GM23338 (cell line): ENCODE measurements around the gene VEZT. TPM values are rescaled to one million over a fixed set of nuclear protein-coding genes. Genes with fewer than 3 reads are reported as not detected.

Experiments used
- ATAC-seq: fragments of 200-7000 bp; cut with Tn5 transposase; 3 replicates; pipeline ENCODE4 v1.9.1; 2020
- DNase-seq: peaks from one replicate; pipeline ENCODE4 v3.0.0-alpha.2; 2015; ENCODE audit warnings: low spot score
- H2AFZ ChIP-seq: fragments of 200-600 bp; sonication (generic); 2 replicates; pipeline ENCODE4 v1.8.0; 2016; ENCODE audit warnings: antibody characterized with exemption, mild to moderate bottlenecking, moderate library complexity
- H3F3A ChIP-seq: fragments of 200-600 bp; sonication (generic); replicated peaks from 2 replicates; pipeline ENCODE4 v1.8.0; 2017; ENCODE audit warnings: antibody characterized with exemption, mixed run types, low read depth
- H3K27ac ChIP-seq: fragments of 200-600 bp; sonication (generic); 2 replicates; pipeline ENCODE4 v1.6.1; 2016; ENCODE audit warnings: low read depth
- H3K27me3 ChIP-seq: fragments of 200-600 bp; sonication (generic); 2 replicates; pipeline ENCODE4 v1.8.0; 2016; ENCODE audit warnings: mild to moderate bottlenecking, mixed run types, moderate library complexity; ENCODE audit not compliant: insufficient read depth
- H3K36me3 ChIP-seq: fragments of 200-600 bp; sonication (generic); 2 replicates; pipeline ENCODE4 v1.8.0; 2016; ENCODE audit warnings: mild to moderate bottlenecking; ENCODE audit not compliant: insufficient read depth
- H3K4me1 ChIP-seq: fragments of 200-600 bp; sonication (generic); 2 replicates; pipeline ENCODE4 v1.8.0; 2016; ENCODE audit warnings: mild to moderate bottlenecking, moderate library complexity; ENCODE audit not compliant: insufficient read depth
- H3K4me2 ChIP-seq: fragments of 200-600 bp; sonication (generic); 2 replicates; pipeline ENCODE4 v1.7.1; 2017; ENCODE audit warnings: mixed run types
- H3K4me3 ChIP-seq: fragments of 200-600 bp; sonication (generic); 2 replicates; pipeline ENCODE4 v1.6.1; 2016; ENCODE audit warnings: mixed run types
- H3K79me2 ChIP-seq: fragments of 200-600 bp; sonication (generic); replicated peaks from 2 replicates; pipeline ENCODE4 v1.8.0; 2017; ENCODE audit warnings: mild to moderate bottlenecking; ENCODE audit not compliant: insufficient read depth
- H3K9me2 ChIP-seq: fragments of 200-600 bp; sonication (generic); 2 replicates; pipeline ENCODE4 v1.8.0; 2017; ENCODE audit not compliant: insufficient read depth
- H4K20me1 ChIP-seq: fragments of 200-600 bp; sonication (generic); replicated peaks from 2 replicates; pipeline ENCODE4 v1.8.0; 2017; ENCODE audit warnings: mild to moderate bottlenecking; ENCODE audit not compliant: insufficient read depth
- H3K27ac Mint-ChIP-seq: 2 replicates; pipeline ENCODE4 v1.8.0; 2020; ENCODE audit warnings: inconsistent platforms, mild to moderate bottlenecking, moderate library complexity, mixed read lengths
- H3K27me3 Mint-ChIP-seq: 3 replicates; pipeline ENCODE4 v1.8.0; 2022; ENCODE audit warnings: low read depth, mild to moderate bottlenecking, moderate library complexity, mixed read lengths, inconsistent platforms; ENCODE audit not compliant: insufficient read depth, poor library complexity
- H3K36me3 Mint-ChIP-seq: 3 replicates; pipeline ENCODE4 v1.8.0; 2021; ENCODE audit warnings: low read depth, mild to moderate bottlenecking, inconsistent platforms, moderate library complexity, mixed read lengths
- H3K4me1 Mint-ChIP-seq: 3 replicates; pipeline ENCODE4 v1.8.0; 2020; ENCODE audit warnings: mild to moderate bottlenecking, inconsistent platforms, mixed read lengths
- H3K4me3 Mint-ChIP-seq: 3 replicates; pipeline ENCODE4 v1.8.0; 2021; ENCODE audit warnings: moderate library complexity, mild to moderate bottlenecking, inconsistent platforms, mixed read lengths
- H3K9me3 Mint-ChIP-seq: 3 replicates; pipeline ENCODE4 v1.8.0; 2020; ENCODE audit warnings: moderate library complexity, mild to moderate bottlenecking, inconsistent platforms, mixed read lengths
- CTCF ChIP-seq, 2 experiments: fragments of 200-600 bp in 1 of 2; sonication (generic) in 1 of 2; conservative IDR thresholded peaks; 2 replicates each; pipeline versions ENCODE4 v1.5.1 to v1.6.1; 2016 to 2017; ENCODE audit warnings: antibody characterized with exemption in 2 of 2, low read depth in 2 of 2, mild to moderate bottlenecking in 2 of 2, moderate library complexity in 1 of 2
- ETS1 ChIP-seq: IDR thresholded peaks from 2 replicates; pipeline ENCODE4 v1.6.1; 2016; ENCODE audit warnings: antibody characterized with exemption
- EZH2 ChIP-seq: fragments of 200-600 bp; sonication (generic); IDR thresholded peaks from one replicate; pipeline ENCODE4 v1.8.0; 2017; ENCODE audit warnings: antibody characterized with exemption, mild to moderate bottlenecking, low read depth; ENCODE audit not compliant: unreplicated experiment
- EZH2phosphoT487 ChIP-seq: fragments of 200-600 bp; sonication (generic); IDR thresholded peaks from one replicate; pipeline ENCODE4 v1.8.1; 2018; ENCODE audit warnings: antibody characterized with exemption; ENCODE audit not compliant: unreplicated experiment
- JUNB ChIP-seq: IDR thresholded peaks from one replicate; pipeline ENCODE4 v1.6.1; 2016; ENCODE audit warnings: antibody characterized with exemption; ENCODE audit not compliant: unreplicated experiment
- NANOG ChIP-seq: IDR thresholded peaks from 2 replicates; pipeline ENCODE4 v1.6.1; 2016; ENCODE audit warnings: antibody characterized with exemption, borderline replicate concordance
- POLR2AphosphoS5 ChIP-seq: IDR thresholded peaks from 2 replicates; pipeline ENCODE4 v1.6.1; 2016; ENCODE audit warnings: antibody characterized with exemption, low read depth
- REST ChIP-seq: IDR thresholded peaks from one replicate; pipeline ENCODE4 v1.6.1; 2018; ENCODE audit warnings: antibody characterized with exemption; ENCODE audit not compliant: unreplicated experiment
- ZNF114 ChIP-seq: fragments of 250-450 bp; sonication (Bioruptor Pico); IDR thresholded peaks from 2 replicates; pipeline ENCODE4 v1.5.0; 2020; ENCODE audit warnings: mild to moderate bottlenecking, moderate library complexity
- polyA plus RNA-seq: library from polyadenylated mRNA; unstranded; fragments of >200 nt; fragmentation: Nextera tagmentation; extraction: Ambion mirVana; gene quantifications from 2 replicates; pipeline ENCODE4 v1.2.1, GENCODE V29; 2016
- total RNA-seq: library from RNA; depleted of rRNA; stranded (reverse); fragments of >200 nt; shearing (Covaris generic); gene quantifications from 2 replicates; pipeline ENCODE4 v1.2.3, GENCODE V29; 2014

VEZT gene
- total and polyA plus RNA-seq, 2 experiments from 2014 or later = 34.2 to 51.5 TPM

DNA sequence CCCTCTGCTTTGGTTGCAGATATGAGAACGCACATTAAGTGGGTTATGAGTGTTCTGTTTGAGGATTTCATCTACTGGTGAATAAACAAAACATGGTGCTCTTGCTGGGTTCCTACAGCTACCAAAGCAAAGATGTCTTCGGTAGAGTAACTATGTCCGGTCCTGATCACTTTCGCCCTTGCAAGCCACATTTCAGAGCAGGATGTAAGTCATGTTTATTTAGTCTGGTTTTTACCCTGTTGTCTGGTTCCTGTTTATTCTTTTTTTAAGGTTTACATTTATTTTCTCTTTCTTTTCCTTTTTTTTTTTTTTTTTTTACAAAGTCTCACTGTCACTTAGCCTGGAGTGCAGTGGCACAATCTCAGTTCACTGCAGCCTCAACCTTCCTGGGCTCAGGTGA lies 99.2 kb downstream of the VEZT start (continued):
- TF ChIP-seq EZH2 (no peak), REST (no peak), ZNF114 (no peak), EZH2phosphoT487 (no peak), ETS1 (no peak)

DNA sequence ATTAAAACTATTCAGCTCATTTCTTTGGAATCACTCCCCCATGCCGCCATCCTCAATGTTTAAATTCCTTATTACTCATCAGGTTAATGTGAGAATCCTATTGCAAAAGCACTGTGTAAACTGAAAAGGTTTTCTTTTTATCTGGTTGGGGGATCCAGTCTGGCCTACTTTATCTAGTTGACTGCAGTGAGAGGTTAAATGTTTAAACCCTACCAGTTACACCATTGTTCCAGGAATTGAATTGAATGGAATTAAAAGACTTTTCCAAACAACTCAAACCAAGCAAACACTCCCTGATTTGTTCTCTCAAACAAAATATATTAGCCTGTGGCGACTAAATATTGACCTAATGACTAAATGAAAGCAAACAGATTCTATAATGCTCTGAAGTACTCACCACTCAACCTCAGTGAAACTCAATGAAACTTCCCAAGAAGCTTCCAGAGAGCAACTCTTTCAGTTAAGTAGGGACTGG lies 100.5 kb downstream of the VEZT start:
- no peaks in the 10 kb centered on the region for H3K27me3 ChIP-seq
- H3K79me2 ChIP-seq = no peaks in the 10 kb centered on the region
- peak overlapping the region; percentile 1; the same call in 1 of the 2 replicates for H2AFZ ChIP-seq
- no peaks in the 10 kb centered on the region for H3K4me1 ChIP-seq
- no peak overlapping the region for H3K27ac ChIP-seq
- H4K20me1 ChIP-seq = no peaks in the 10 kb centered on the region
- H3K4me3 ChIP-seq = no peak overlapping the region
- H3K9me2 ChIP-seq = no peaks in the 10 kb centered on the region
- no peaks in the 10 kb centered on the region for H3F3A ChIP-seq
- no peak for ATAC-seq
- H3K27me3 Mint-ChIP-seq = peaks cover 4% of the 10 kb centered on the region
- no peaks in the 10 kb centered on the region for H3K36me3 Mint-ChIP-seq
- H3K4me3 Mint-ChIP-seq = no peak overlapping the region
- H3K27ac Mint-ChIP-seq = no peak overlapping the region
- no peaks in the 10 kb centered on the region for H3K9me3 Mint-ChIP-seq
- no peaks in the 10 kb centered on the region for H3K36me3 ChIP-seq
- H3K4me1 Mint-ChIP-seq = no peaks in the 10 kb centered on the region
- no peak for DNase-seq
- H3K4me2 ChIP-seq = no peak overlapping the region
- TF ChIP-seq POLR2AphosphoS5 (no peak), EZH2 (no peak), ETS1 (no peak), JUNB (no peak), REST (no peak), CTCF (conservative IDR thresholded peaks at IDR 0.05; ENCODE audit: low read depth in 2 of 2) (no peak), NANOG (no peak), ZNF114 (no peak)
